Neuronal stem cell (in vitro differentiated cells): Measurements from ENCODE around the gene OGA.

Experiments used
- DNase-seq: peaks from one replicate; pipeline ENCODE4 v3.0.0-alpha.2; 2013; ENCODE audit warnings: low spot score
- H2AFZ ChIP-seq: one replicate; pipeline ENCODE4 v1.6.1; 2013; ENCODE audit warnings: mild to moderate bottlenecking, low read length, inconsistent platforms
- H2AK5ac ChIP-seq: 2 replicates; pipeline ENCODE4 v1.6.1; 2013; ENCODE audit warnings: low read depth, mild to moderate bottlenecking, inconsistent platforms, low read length, moderate library complexity, mixed read lengths
- H2BK120ac ChIP-seq: 2 replicates; pipeline ENCODE4 v1.6.1; 2013; ENCODE audit warnings: low read depth, mild to moderate bottlenecking, inconsistent platforms, low read length, moderate library complexity, mixed read lengths
- H2BK12ac ChIP-seq: one replicate; pipeline ENCODE4 v1.6.1; 2013; ENCODE audit warnings: low read length, inconsistent platforms
- H2BK15ac ChIP-seq: 2 replicates; pipeline ENCODE4 v1.6.1; 2013; ENCODE audit warnings: mild to moderate bottlenecking, low read length, inconsistent platforms, mixed read lengths
- H2BK5ac ChIP-seq: one replicate; pipeline ENCODE4 v1.6.1; 2013; ENCODE audit warnings: inconsistent platforms, mild to moderate bottlenecking, low read length, moderate library complexity
- H3K14ac ChIP-seq: one replicate; pipeline ENCODE4 v1.6.1; 2013; ENCODE audit warnings: low read length, inconsistent platforms
- H3K18ac ChIP-seq: 2 replicates; pipeline ENCODE4 v1.6.1; 2013; ENCODE audit warnings: low read length, inconsistent platforms
- H3K23ac ChIP-seq: 2 replicates; pipeline ENCODE4 v1.6.1; 2013; ENCODE audit warnings: low read depth, mild to moderate bottlenecking, mixed read lengths, low read length, inconsistent platforms; ENCODE audit not compliant: poor library complexity
- H3K27ac ChIP-seq: replicated peaks from 3 replicates; pipeline ENCODE4 v1.5.1; 2013; ENCODE audit warnings: low read length, inconsistent platforms
- H3K27me3 ChIP-seq, 3 experiments: 2 replicates each; pipeline ENCODE4 v1.6.1; 2013; ENCODE audit warnings: low read length in 3 of 3, mild to moderate bottlenecking in 2 of 3, inconsistent platforms in 1 of 3, low read depth in 1 of 3, mixed read lengths in 1 of 3, moderate library complexity in 1 of 3; ENCODE audit not compliant: control insufficient read depth in 3 of 3, insufficient read depth in 3 of 3
- H3K36me3 ChIP-seq, 2 donors: replicated peaks in 1 of 2; 2 replicates each; pipeline ENCODE4 v1.6.1; 2013; ENCODE audit warnings: low read length in 2 of 2; ENCODE audit not compliant: control insufficient read depth in 2 of 2, insufficient read depth in 2 of 2
- H3K4ac ChIP-seq: 2 replicates; pipeline ENCODE4 v1.6.1; 2013; ENCODE audit warnings: inconsistent platforms, mild to moderate bottlenecking, low read length, moderate library complexity
- H3K4me1 ChIP-seq, 2 donors: 1 replicate in 1 of 2; 2 replicates in 1 of 2; pipeline ENCODE4 v1.6.1; 2013; ENCODE audit warnings: low read length in 2 of 2, low read depth in 1 of 2; ENCODE audit not compliant: control insufficient read depth in 2 of 2, insufficient read depth in 1 of 2
- H3K4me2 ChIP-seq: one replicate; pipeline ENCODE4 v1.6.1; 2013; ENCODE audit warnings: mild to moderate bottlenecking, low read length, inconsistent platforms; ENCODE audit not compliant: insufficient read depth, poor library complexity, severe bottlenecking
- H3K4me3 ChIP-seq, 2 donors: 2 replicates each; pipeline ENCODE4 v1.5.1; 2013; ENCODE audit warnings: low read length in 2 of 2, mild to moderate bottlenecking in 2 of 2, inconsistent platforms in 1 of 2, moderate library complexity in 1 of 2
- H3K79me1 ChIP-seq: one replicate; pipeline ENCODE4 v1.6.1; 2013; ENCODE audit warnings: low read depth, mild to moderate bottlenecking, inconsistent platforms, low read length, moderate library complexity
- H3K9ac ChIP-seq: one replicate; pipeline ENCODE4 v1.6.1; 2013; ENCODE audit warnings: mild to moderate bottlenecking, low read depth, low read length, inconsistent platforms; ENCODE audit not compliant: poor library complexity
- H3K9me3 ChIP-seq, 2 donors: replicated peaks in 1 of 2; 2 replicates each; pipeline versions ENCODE3 to v1.6.1; 2013; ENCODE audit warnings: low read length in 2 of 2, mild to moderate bottlenecking in 2 of 2, inconsistent platforms in 1 of 2, low read depth in 1 of 2, mixed read lengths in 1 of 2, moderate library complexity in 1 of 2; ENCODE audit not compliant: control insufficient read depth in 2 of 2, insufficient read depth in 1 of 2
- H4K8ac ChIP-seq: one replicate; pipeline ENCODE4 v1.6.1; 2013; ENCODE audit warnings: low read depth, mild to moderate bottlenecking, inconsistent platforms, low read length, moderate library complexity
- H4K91ac ChIP-seq: one replicate; pipeline ENCODE4 v1.6.1; 2013; ENCODE audit warnings: low read length, low read depth, mild to moderate bottlenecking, inconsistent platforms; ENCODE audit not compliant: poor library complexity
- WGBS, 2 donors: extraction: QIAGEN DNeasy Blood & Tissue Kit; methylation state at CpG; one replicate each; pipeline ENCODE4 v1.1.7; 2013; ENCODE audit warnings: missing lambda C conversion rate in 2 of 2, mixed read lengths in 1 of 2; ENCODE audit not compliant: insufficient read length in 2 of 2, insufficient replicate concordance in 1 of 2; ENCODE audit errors: extremely low coverage in 2 of 2; 5-methylcytosine and 5-hydroxymethylcytosine counted together

Gene OGA

DNA sequence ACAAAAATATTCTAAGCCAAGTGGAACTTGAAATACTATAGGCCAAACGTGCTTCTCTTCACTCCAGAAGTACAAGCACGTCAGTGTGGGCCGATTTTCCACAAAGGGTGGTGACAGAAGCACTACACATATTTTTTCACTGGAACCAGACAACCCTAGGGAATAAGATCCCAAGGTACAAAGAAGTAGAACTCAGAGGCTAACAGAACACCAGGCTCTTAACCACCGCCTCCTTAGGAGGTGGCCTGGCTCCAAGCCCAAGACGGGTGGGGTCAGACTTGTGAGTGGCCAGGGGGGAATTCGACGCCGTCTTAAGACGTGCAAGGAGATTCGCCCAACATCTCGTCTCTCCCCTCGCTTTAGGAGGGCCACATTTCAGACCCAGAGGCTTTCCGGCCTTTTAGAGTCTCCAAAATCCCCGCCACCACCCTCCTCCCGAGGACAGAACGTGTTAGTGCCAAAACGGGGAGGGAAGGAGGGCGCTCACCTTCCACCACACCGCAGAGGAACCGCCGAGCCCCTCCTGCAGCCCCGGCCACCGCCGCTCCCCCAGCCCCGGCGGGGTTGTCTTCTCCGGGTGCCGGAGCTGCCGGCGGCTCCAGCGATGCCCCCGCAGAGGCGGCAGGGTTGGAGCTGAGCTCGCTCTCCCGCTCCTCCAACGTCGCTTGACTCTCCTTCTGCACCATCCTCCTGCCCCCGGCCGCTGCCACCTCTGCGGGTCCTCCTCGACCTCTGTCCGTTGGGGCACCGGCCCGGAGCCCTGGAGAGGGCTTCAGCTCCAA, 716 bp downstream of the OGA start:
- Histone ChIP-seq H3K36me3 (peaks cover 2 to 26% of the 10 kb centered on the region in 2 donors), H2BK5ac (peak overlapping the region; percentile 94), H2BK120ac (no peak overlapping the region), H3K18ac (peak overlapping the region; percentile 93), H3K79me1 (no peaks in the 10 kb centered on the region), H3K9ac (peak overlapping the region; percentile 95), H3K9me3 (no peaks in the 10 kb centered on the region), H3K23ac (peak overlapping the region; percentile 50), H2AFZ (peak overlapping the region; percentile 74), H3K14ac (no peak overlapping the region), H2BK15ac (no peak overlapping the region), H3K27me3 (no peaks in the 10 kb centered on the region), H3K4me1 (peaks cover 2 to 10% of the 10 kb centered on the region in 2 donors), H4K8ac (no peak overlapping the region), H3K4me2 (peak overlapping the region; percentile 51), H2AK5ac (peak overlapping the region; percentile 89), H4K91ac (no peak overlapping the region), H3K27ac (peak overlapping the region; percentile 96), H3K4ac (no peak overlapping the region), H2BK12ac (no peak overlapping the region), H3K4me3 (peak overlapping the region; percentile 86 to 99)
- WGBS, 2 donors, result no CpG with 5 or more reads among the region's 44 CpGs
- no peak for DNase-seq

DNA sequence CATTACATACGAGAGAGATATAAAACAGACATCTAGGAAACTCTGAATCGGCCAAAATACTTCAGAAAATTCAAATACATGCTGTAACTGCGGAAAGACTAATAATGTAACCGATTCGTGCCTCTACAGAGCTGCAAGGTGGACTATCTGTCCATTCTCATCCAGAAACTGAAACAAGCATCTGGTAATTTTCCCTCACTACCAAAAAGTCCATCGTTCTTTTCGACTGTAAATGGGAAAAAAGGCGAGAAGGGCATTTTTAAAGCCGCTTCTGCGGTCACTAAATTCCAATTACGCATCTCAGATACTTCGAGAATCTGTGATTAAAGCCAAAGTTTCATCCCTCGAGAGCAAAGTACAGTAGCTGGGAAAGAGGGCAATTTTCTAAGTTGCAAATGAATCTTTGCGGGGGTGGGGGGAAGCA, 1.3 kb downstream of the OGA start:
- no CpG with 5 or more reads among the region's 14 CpGs for WGBS, 2 donors
- Histone ChIP-seq H4K8ac (no peak overlapping the region), H2BK12ac (no peak overlapping the region), H3K27ac (no peak overlapping the region), H2BK120ac (no peak overlapping the region), H3K27me3 (no peaks in the 10 kb centered on the region), H3K14ac (no peak overlapping the region), H3K9ac (no peak overlapping the region), H4K91ac (no peak overlapping the region), H3K79me1 (no peaks in the 10 kb centered on the region), H2BK15ac (no peak overlapping the region), H3K4me1 (peaks cover 2 to 10% of the 10 kb centered on the region in 2 donors), H2AFZ (no peak overlapping the region), H3K18ac (no peak overlapping the region), H3K9me3 (no peaks in the 10 kb centered on the region), H2AK5ac (no peak overlapping the region), H2BK5ac (no peak overlapping the region), H3K4me2 (peak overlapping the region; percentile 51), H3K23ac (no peak overlapping the region), H3K4ac (no peak overlapping the region), H3K36me3 (peaks cover 2 to 32% of the 10 kb centered on the region in 2 donors), H3K4me3 (peak overlapping the region; percentile 86 to 99)
- no peak for DNase-seq

DNA sequence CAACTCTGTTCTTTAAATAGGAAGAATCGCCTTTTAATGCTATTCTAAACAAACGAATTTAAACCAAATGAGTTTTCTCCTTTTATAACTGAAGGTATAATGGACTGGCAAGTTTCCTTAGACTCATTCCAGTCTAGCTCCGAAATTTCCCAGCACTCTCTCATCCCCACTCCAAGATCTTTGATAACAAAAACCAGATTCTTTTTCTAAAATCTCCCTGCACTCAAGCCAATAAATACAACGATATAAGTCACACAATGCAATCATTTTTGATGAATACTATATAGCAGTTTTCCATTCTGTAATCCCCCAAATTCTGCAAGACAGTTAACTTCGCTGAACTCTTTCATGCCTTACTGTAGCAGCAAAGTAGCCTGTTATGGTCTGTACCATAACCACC, 1.9 kb downstream of the OGA start:
- WGBS, 2 donors, result no CpG with 5 or more reads among the region's 5 CpGs
- Histone ChIP-seq H3K36me3 (peaks cover 3 to 37% of the 10 kb centered on the region in 2 donors), H2BK120ac (no peak overlapping the region), H4K8ac (no peak overlapping the region), H2BK5ac (no peak overlapping the region), H3K9ac (no peak overlapping the region), H3K14ac (no peak overlapping the region), H4K91ac (no peak overlapping the region), H3K4me3 (peak overlapping the region; percentile 84 to 86), H3K27ac (no peak overlapping the region), H2AK5ac (no peak overlapping the region), H2AFZ (no peak overlapping the region), H3K27me3 (no peaks in the 10 kb centered on the region), H3K18ac (no peak overlapping the region), H2BK15ac (no peak overlapping the region), H3K4me2 (peak overlapping the region; percentile 55), H3K9me3 (no peaks in the 10 kb centered on the region), H3K79me1 (no peaks in the 10 kb centered on the region), H2BK12ac (no peak overlapping the region), H3K4me1 (peaks cover 2 to 10% of the 10 kb centered on the region in 2 donors), H3K23ac (no peak overlapping the region), H3K4ac (no peak overlapping the region)
- DNase-seq, result no peak

DNA sequence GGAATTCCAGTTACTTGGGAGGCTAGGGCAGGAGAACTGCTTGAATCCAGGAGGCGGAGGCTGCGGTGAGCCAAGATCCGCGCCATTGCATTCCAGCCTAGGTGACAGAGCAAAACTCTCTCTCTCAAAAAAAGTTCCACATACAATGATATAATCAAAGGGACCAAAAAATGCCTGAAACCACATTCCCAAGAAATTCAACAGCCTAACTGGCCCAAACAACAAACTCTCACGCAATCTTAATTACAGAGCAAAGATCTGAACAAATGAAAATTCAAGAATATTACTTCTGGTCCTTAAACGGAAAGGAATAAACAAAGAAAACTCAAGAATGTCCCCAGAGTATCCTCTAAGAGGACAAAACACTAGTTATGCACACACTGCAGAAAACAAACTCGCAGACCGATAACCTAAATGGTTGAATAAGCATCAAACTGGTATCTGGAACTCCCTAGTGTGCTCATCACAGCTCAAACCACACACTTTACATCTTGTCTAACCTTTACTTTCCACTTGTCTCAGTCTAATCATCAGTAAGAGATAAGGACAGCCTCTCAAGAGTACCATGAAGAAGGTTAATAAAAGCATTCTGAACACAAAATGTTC, 3.7 kb downstream of the OGA start:
- H3K4me1 ChIP-seq, result peaks cover 2 to 10% of the 10 kb centered on the region in 2 donors
- peaks cover 11 to 55% of the 10 kb centered on the region in 2 donors for H3K36me3 ChIP-seq
- H3K27me3 ChIP-seq, result no peaks in the 10 kb centered on the region
- no peak overlapping the region for H3K4ac ChIP-seq
- H3K27ac ChIP-seq, result no peak overlapping the region
- no peak overlapping the region for H3K9ac ChIP-seq
- H3K4me2 ChIP-seq, result no peak overlapping the region
- H3K79me1 ChIP-seq, result peaks cover 5% of the 10 kb centered on the region
- no peak overlapping the region for H3K23ac ChIP-seq
- no peak overlapping the region for H4K8ac ChIP-seq
- no peak overlapping the region for H2AFZ ChIP-seq
- WGBS, 2 donors, result no CpG with 5 or more reads among the region's 8 CpGs
- no peak overlapping the region for H3K18ac ChIP-seq
- no peak for DNase-seq
- H2BK120ac ChIP-seq, result no peak overlapping the region
- no peak overlapping the region for H4K91ac ChIP-seq
- H2BK15ac ChIP-seq, result no peak overlapping the region
- H3K4me3 ChIP-seq, result peak overlapping the region in 1 of 2 donors; percentile 86
- H2AK5ac ChIP-seq, result no peak overlapping the region
- no peak overlapping the region for H2BK5ac ChIP-seq
- no peak overlapping the region for H3K14ac ChIP-seq
- H3K9me3 ChIP-seq, result no peaks in the 10 kb centered on the region
- no peak overlapping the region for H2BK12ac ChIP-seq
